Neuron (in vitro differentiated cells): ENCODE data around the gene NPIPB2.
"Not testable (repeated sequence)": the region's sequence is repeated elsewhere in the genome, so short reads cannot be mapped to it uniquely, and the experiment has no call there.

ENCODE experiments used
- H2AFZ ChIP-seq: one replicate; pipeline ENCODE4 v1.6.1; 2013; ENCODE audit warnings: low read depth, mild to moderate bottlenecking, inconsistent platforms, low read length, moderate library complexity
- H3K27me3 ChIP-seq: one replicate; pipeline ENCODE4 v1.6.1; 2013; ENCODE audit warnings: low read length; ENCODE audit not compliant: insufficient read depth
- H3K36me3 ChIP-seq: one replicate; pipeline ENCODE4 v1.6.1; 2013; ENCODE audit warnings: low read length; ENCODE audit not compliant: insufficient read depth
- H3K4me1 ChIP-seq: one replicate; pipeline ENCODE4 v1.6.1; 2013; ENCODE audit warnings: low read length; ENCODE audit not compliant: insufficient read depth
- H3K4me3 ChIP-seq: 2 replicates; pipeline ENCODE4 v1.5.1; 2013; ENCODE audit warnings: mild to moderate bottlenecking, low read length, moderate library complexity
- H3K9me3 ChIP-seq: one replicate; pipeline ENCODE4 v1.6.1; 2013; ENCODE audit warnings: low read length

NPIPB2 gene

DNA sequence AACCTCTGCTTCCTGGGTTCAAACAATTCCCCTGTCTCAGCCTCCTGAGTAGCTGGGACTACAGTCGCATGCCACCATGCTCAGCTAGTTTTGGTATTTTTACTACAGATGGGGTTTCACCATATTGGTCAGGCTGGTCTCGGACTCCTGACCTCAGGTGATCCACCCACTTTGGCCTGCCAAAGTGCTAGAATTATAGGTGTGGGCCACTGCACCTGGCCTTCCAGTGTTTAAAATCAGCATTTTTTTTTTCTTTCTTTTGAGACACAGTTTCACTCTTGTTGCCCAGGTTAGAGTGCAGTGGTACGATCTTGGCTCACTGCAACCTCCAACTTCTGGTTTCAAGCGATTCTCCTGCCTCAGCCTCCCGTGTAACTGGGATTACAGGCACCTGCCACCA lies 28.4 kb upstream of the NPIPB2 start:
- not testable (repeated sequence) for H3K4me1 ChIP-seq, H3K9me3 ChIP-seq, H2AFZ ChIP-seq, H3K27me3 ChIP-seq, H3K36me3 ChIP-seq, H3K4me3 ChIP-seq

DNA sequence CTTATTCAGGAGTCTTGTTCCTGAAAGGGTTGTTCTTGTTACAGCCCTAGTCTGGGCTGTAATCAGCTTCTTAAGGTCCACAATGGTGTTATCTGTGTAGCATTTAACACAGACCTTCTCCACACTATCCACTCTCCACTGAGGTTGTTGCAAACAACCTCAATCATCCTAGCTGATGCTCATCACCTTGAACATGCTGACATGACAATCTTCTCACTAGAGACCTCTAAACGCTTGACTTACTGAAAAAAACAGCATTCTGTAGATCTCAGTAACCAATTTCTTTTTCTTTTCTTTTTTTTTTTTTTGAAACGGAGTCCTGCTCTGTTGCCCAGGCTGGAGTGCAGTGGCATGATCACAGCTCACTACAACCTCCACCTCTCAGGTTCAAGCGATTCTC lies 26.7 kb upstream of the NPIPB2 start:
- Histone ChIP-seq H3K36me3 (peaks cover 5% of the 10 kb centered on the region), H3K4me1 (no peaks in the 10 kb centered on the region), H3K4me3 (no peak overlapping the region), H2AFZ (no peak overlapping the region), H3K27me3 (no peaks in the 10 kb centered on the region), H3K9me3 (no peaks in the 10 kb centered on the region)

DNA sequence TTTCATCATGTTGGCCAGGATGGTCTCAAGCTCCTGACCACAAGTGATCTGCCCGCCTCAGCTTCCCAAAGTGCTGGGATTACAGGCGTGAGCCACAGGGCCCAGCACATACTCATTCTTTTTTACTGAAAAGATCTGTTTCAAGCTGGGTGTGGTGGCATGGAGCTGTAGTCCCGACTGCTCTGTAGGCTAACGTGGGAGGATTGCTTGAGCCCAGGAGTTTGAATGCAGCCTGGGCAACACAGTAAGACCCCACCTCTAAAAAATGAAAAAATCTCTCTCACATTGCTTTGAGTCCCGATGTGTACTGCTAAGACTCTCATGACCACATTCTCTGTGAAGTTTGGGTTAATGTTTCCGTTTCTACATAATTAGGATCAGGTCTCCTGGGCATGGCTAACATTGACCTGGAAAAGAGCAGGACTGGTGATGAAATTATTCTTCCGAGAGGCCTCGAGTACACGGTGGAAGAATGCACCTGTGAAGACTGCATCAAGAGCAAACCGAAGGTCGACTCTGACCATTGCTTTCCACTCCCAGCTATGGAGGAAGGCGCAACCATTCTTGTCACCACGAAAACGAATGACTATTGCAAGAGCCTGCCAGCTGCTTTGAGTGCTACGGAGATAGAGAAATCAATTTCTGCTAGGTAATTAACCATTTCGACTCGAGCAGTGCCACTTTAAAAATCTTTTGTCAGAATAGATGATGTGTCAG lies 25.5 kb upstream of the NPIPB2 start:
- no peak overlapping the region for H2AFZ ChIP-seq
- no peaks in the 10 kb centered on the region for H3K27me3 ChIP-seq
- no peaks in the 10 kb centered on the region for H3K9me3 ChIP-seq
- H3K4me3 ChIP-seq: no peak overlapping the region
- no peaks in the 10 kb centered on the region for H3K36me3 ChIP-seq
- no peaks in the 10 kb centered on the region for H3K4me1 ChIP-seq

DNA sequence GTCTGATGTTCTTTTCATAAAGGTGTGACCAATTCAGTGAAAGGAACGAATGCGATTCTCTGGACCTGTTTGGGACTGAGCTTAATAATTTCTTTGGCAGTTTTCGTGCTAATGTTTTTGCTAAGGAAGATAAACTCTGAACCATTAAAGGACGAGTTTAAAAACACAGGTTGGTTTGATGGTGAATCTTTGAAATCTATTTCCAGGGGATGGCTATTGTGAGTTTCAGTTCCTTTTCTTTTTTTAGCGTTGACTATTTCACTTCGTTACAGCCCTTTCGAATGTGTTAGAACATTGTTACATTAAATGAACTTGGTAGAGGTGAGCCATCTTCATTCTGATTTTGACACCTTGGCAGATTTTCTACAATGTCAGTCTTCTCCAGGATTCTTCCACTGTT lies 24.3 kb upstream of the NPIPB2 start:
- Histone ChIP-seq H3K4me3 (no peak overlapping the region), H3K9me3 (no peaks in the 10 kb centered on the region), H2AFZ (no peak overlapping the region), H3K27me3 (no peaks in the 10 kb centered on the region), H3K4me1 (no peaks in the 10 kb centered on the region), H3K36me3 (no peaks in the 10 kb centered on the region)

DNA sequence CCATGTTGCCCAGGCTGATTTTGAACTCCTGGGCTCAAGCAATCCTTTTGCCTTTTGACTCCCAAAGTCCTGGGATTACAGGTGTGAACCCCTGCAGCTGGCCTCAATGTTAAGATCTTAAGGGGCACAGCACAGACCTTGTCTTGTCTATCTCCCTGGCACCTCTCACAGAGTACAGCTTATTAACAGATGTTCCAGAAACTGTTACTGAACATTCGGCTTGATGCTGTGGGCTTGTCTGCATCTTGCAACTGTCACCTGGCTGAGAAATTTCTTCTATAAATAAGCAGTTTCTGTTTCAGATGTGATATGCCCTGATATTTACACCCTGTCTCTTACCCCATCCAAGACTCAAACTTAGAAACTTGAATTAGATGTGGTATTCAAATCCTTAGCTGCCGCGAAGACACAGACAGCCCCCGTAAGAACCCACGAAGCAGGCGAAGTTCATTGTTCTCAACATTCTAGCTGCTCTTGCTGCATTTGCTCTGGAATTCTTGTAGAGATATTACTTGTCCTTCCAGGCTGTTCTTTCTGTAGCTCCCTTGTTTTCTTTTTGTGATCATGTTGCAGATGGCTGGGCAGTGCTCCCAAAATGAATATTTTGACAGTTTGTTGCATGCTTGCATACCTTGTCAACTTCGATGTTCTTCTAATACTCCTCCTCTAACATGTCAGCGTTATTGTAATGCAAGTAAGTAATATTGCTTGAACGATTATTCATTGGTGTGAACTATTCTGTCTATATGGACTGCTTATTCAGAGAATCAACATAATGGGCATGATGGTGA lies 23.1 kb upstream of the NPIPB2 start, which contains the start of gene TNFRSF17:
Gene TNFRSF17, plus strand, starts transcription at position 450 of the 791 bp plus-strand sequence. Its CDS starts 115 bp downstream, at position 565.
- H3K36me3 ChIP-seq: no peaks in the 10 kb centered on the region
- H3K4me3 ChIP-seq: no peak within 1 kb of the TSS
- H2AFZ ChIP-seq: no peak within 1 kb of the TSS
- no peaks in the 10 kb centered on the region for H3K4me1 ChIP-seq
- H3K9me3 ChIP-seq: no peaks in the 10 kb centered on the region
- no peaks in the 10 kb centered on the region for H3K27me3 ChIP-seq

DNA sequence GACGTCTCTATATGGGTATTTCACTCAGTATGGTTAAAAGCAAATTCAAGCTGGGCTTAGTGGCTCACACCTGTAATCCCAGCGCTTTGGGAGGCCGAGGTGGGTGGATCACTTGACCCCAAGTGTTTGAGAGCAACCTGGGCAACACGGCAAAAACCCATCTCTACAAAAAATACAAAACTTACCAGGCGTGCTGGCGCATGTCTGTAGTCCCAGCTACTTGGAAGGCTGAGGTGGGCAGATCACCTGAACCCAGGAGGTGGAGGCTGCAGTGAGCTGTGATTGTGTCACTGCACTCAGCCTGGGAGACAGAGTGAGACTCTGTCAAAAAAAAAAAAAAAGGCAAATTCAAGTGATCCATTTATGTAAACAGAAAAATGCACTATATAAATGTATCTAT lies 21.9 kb upstream of the NPIPB2 start:
- no peak overlapping the region for H2AFZ ChIP-seq
- H3K9me3 ChIP-seq: no peaks in the 10 kb centered on the region
- H3K36me3 ChIP-seq: no peaks in the 10 kb centered on the region
- no peaks in the 10 kb centered on the region for H3K27me3 ChIP-seq
- H3K4me1 ChIP-seq: no peaks in the 10 kb centered on the region
- H3K4me3 ChIP-seq: no peak overlapping the region

DNA sequence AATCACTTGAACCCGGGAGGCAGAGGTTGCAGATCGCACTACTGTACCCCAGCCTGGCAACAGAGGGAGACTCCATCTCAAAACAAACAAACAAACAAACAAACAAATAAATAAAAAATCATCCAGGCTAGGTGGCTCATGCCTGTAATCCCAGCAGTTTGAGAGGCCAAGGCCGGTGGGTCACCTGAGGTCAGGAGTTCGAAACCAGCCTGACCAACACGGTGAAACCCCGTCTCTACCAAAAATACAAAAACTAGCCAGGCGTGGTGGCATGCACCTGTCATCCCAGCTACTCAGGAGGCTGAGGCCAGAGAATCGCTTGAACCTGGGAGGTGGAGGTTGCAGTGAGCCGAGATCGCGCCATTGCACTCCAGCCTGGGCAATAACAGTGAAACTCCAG lies 21.1 kb upstream of the NPIPB2 start:
- not testable (repeated sequence) for H3K9me3 ChIP-seq, H2AFZ ChIP-seq, H3K4me1 ChIP-seq, H3K4me3 ChIP-seq, H3K36me3 ChIP-seq, H3K27me3 ChIP-seq

DNA sequence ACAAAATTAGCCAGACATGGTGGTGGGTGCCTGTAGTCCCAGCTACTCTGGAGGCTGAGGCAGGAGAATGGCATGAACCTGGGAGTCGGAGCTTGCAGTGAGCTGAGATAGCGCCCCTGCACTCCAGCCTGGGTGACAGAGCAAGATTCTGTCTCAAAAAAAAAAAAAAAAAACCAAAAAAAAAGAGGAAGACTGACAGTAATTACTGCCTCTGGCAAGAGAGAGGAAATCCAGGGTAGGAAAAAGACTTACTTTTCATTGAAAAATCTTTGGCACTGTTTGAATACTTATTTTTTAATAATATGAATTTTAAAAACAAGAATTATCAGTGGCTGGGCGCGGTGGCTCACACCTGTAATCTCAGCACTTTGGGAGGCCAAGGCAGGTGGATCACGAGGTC lies 20.6 kb upstream of the NPIPB2 start:
- not testable (repeated sequence) for H3K4me1 ChIP-seq, H3K27me3 ChIP-seq, H3K36me3 ChIP-seq, H3K4me3 ChIP-seq, H2AFZ ChIP-seq, H3K9me3 ChIP-seq

DNA sequence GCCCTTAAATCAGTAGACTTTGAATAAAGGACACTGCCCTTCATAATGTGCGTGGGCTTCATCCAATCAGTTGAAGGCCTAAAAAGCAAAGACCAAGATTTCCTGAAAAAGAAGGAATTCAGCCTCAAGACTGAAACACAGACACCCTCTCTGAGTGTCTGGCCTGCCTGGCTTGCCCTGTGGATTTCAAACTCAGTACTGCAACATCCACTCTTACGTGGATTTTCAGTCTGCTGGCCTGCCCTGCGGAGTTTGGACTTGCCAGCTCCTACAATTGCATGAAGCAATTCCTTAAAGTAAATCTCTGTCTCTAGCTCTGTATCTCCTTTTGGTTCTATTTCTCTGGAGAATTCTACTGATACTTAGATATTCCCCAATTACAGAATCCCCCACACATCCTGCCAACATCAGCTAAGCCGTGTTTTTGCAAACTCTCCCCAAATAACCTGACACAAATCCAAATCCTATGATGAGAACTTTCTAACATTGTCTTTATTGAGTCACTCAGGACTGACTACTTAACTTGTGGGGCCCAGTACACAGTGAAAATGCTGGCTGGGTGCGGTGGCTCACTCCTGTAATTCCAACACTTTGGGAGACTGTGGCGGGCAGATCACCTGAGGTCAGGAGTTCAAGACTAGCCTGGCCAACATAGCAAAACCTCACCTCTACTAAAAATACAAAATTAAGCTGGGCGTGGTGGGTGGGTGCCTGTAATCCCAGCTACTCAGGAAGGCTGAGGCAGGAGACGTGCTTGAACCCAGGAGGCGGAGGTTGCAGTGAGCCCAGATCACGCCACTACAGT lies 15.9 kb upstream of the NPIPB2 start:
- Histone ChIP-seq H3K4me1 (no peaks in the 10 kb centered on the region), H3K9me3 (no peaks in the 10 kb centered on the region), H3K27me3 (no peaks in the 10 kb centered on the region), H3K4me3 (no peak overlapping the region), H2AFZ (no peak overlapping the region), H3K36me3 (no peaks in the 10 kb centered on the region)

DNA sequence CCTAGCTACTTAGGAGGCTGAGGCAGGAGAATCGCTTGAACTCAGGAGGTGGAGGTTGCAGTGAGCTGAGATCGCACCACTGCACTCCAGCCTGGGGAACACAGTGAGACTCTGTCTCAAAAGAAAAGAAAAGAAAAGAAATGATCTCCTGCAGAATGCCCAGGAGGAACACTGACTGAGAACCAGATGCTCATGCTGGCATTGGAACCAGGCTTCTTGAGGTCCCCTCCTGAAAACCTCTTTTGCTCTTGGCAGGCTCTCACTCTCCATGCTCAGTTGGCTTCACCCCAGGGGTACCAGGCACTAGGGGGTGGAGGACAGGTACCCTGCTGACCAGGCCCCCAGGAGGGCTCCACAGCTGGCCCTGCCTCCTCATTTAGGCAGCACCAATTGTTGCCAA lies 14.7 kb upstream of the NPIPB2 start:
- Histone ChIP-seq H3K4me1 (no peaks in the 10 kb centered on the region), H3K27me3 (no peaks in the 10 kb centered on the region), H3K4me3 (no peak overlapping the region), H2AFZ (no peak overlapping the region), H3K36me3 (no peaks in the 10 kb centered on the region), H3K9me3 (no peaks in the 10 kb centered on the region)

DNA sequence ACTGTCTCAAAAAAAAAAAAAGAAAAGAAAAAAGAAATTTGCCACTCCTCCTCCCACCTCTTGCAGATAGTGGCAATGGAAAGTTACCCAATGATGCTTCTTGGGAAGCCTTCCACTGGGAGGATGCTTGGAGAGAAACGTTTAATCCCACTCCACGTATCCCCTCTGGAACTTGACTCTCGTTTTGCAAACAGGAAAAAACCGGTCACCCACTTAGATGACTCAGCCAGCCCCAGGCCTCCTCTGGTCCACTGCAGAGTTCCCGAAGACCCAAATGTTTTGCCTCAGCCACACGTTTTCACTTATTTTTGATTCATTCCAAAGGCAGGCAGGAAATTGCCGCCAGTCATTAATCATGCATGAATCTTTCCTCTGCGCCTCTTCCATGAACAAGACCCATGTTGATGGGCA lies 13.9 kb upstream of the NPIPB2 start:
- Histone ChIP-seq H3K9me3 (no peaks in the 10 kb centered on the region), H3K4me3 (no peak overlapping the region), H3K36me3 (no peaks in the 10 kb centered on the region), H3K27me3 (no peaks in the 10 kb centered on the region), H3K4me1 (no peaks in the 10 kb centered on the region), H2AFZ (no peak overlapping the region)

DNA sequence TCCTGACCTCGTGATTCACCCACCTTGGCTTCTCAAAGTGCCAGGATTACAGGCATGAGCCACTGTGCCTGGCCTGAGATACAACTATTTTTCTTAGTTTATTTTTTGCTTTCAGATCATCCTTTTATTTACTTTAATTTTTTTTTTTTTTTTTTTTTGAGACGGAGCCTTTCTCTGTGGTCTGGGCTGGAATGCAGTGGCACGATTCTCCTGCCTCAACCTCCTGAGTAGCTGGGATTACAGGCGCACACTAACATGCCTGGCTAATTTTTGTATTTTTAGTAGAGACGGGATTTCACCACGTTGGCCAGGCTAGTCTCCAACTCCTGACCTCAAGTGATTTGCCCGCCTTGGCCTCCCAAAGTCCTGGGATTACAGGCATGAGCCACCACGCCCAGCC lies 11.7 kb upstream of the NPIPB2 start:
- H3K27me3 ChIP-seq, H3K4me3 ChIP-seq, H2AFZ ChIP-seq, H3K9me3 ChIP-seq, H3K4me1 ChIP-seq, H3K36me3 ChIP-seq: not testable (repeated sequence)

DNA sequence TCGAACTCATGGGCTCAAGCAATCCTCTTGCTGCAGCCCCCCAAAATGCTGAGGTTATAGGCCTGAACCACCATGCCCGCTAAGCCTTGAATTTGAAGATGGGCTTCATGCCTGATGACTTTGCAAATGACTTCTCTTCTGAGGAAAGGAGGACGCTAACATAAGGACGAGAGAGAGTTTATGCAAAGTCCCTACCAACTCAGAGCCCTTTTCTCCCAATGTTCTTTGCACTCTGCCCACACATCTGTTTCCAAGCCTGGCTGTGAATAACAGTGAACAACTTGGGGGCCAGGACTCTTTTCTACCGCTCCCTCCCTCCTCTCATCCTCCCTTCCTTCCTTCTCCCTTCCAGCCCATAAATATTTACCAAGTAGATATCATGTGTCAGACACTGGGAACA lies 8.5 kb upstream of the NPIPB2 start:
- Histone ChIP-seq H3K36me3 (no peaks in the 10 kb centered on the region), H3K4me3 (no peak overlapping the region), H3K4me1 (no peaks in the 10 kb centered on the region), H2AFZ (no peak overlapping the region), H3K9me3 (no peaks in the 10 kb centered on the region), H3K27me3 (no peaks in the 10 kb centered on the region)
